Measurements from ENCODE around the gene CPE. TPM values are rescaled to one million over a fixed set of nuclear protein-coding genes. Genes with fewer than 3 reads are reported as not detected.
"Not testable (repeated sequence)": the region's sequence is repeated elsewhere in the genome, so short reads cannot be mapped to it uniquely, and the experiment has no call there.

Gene CPE
- polyA plus RNA-seq, 1 experiment, result 0.44 TPM

DNA sequence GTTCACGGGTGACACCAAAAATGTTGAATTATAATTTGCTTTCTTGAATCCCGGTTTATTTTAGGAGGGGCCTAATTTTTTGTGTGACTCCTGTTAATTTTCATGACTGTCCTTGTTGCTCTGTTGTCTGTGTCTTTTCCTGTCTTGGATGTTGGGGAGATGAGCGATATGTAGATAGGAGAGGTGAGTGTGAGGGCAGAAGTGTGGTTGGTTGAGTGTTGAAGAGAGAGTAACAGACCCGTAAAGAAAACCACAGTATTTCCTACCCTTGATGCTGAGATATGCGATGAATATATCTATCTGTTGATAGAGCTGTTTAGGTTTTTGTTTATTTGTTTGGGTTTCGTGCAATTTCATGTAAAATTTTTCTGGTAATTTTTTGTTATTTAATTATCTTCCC is 70.5 kb downstream of the CPE start:
- TF ChIP-seq, protein P1, sequence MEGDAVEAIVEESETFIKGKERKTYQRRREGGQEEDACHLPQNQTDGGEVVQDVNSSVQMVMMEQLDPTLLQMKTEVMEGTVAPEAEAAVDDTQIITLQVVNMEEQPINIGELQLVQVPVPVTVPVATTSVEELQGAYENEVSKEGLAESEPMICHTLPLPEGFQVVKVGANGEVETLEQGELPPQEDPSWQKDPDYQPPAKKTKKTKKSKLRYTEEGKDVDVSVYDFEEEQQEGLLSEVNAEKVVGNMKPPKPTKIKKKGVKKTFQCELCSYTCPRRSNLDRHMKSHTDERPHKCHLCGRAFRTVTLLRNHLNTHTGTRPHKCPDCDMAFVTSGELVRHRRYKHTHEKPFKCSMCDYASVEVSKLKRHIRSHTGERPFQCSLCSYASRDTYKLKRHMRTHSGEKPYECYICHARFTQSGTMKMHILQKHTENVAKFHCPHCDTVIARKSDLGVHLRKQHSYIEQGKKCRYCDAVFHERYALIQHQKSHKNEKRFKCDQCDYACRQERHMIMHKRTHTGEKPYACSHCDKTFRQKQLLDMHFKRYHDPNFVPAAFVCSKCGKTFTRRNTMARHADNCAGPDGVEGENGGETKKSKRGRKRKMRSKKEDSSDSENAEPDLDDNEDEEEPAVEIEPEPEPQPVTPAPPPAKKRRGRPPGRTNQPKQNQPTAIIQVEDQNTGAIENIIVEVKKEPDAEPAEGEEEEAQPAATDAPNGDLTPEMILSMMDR (IDR thresholded peaks at IDR 0.05; ENCODE audit: insufficient read depth, low read depth, low read length), result no peak
- ChIA-PET POLR2A (no interaction called here), CTCF (no interaction called here)
- Histone ChIP-seq H3K36me3 (ENCODE audit: control insufficient read depth, insufficient read depth, low read length) (no peaks in the 10 kb centered on the region), H3K4me3 (ENCODE audit: low read depth, low read length) (no peak overlapping the region), H3K27me3 (ENCODE audit: control insufficient read depth, insufficient read depth, low read length) (no peaks in the 10 kb centered on the region)
- DNase-seq (ENCODE audit: low read depth), result no peak

DNA sequence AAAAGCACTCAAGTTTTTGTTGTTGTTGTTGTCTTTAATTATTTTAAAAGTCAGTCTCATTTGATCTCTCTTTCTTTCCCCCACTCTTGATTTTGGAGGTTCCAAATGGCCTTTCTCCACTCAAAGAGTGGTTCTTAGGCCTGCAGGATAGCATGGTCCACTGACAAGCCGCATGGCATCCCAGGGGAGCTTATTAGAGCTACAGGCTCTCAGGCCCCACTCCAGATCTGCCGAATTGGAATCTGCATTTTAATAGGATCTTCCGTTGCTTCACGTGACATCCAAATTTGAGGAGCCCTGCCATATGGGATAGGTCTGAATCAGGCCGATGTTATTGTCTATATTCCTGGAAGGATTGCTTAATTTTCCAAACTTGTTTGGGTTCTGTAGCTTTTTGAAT is 72.1 kb downstream of the CPE start:
- TF ChIP-seq, protein P1 (IDR thresholded peaks at IDR 0.05; ENCODE audit: insufficient read depth, low read depth, low read length), result no peak
- Histone ChIP-seq H3K36me3 (ENCODE audit: control insufficient read depth, insufficient read depth, low read length) (no peaks in the 10 kb centered on the region), H3K27me3 (ENCODE audit: control insufficient read depth, insufficient read depth, low read length) (no peaks in the 10 kb centered on the region), H3K4me3 (ENCODE audit: low read depth, low read length) (no peak overlapping the region)
- ChIA-PET POLR2A (no interaction called here), CTCF (interaction anchor here (0.6 kb wide), 1 partner anchor 77 kb away, joined by 3 read pairs; no protein-coding TSS in a partner anchor)
- DNase-seq (ENCODE audit: low read depth), result no peak

DNA sequence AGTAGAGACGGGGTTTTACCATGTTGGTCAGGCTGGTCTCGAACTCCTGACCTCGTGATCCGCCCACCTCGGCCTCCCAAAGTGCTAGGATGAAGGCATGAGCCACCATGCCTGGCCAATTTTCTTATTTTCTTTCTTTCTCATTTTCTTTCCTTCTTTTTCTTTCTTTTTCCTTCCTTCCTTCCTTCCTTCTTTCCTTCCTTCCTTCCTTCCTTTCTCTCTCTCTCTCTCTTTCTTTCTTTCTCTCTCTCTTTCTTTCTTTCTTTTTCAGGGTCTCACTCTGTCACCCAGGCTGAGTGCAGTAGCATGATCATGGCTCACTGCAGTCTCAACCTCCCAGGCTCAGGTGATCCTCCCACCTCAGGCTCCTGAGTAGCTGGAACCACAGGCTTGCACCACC is 74.3 kb downstream of the CPE start:
- not testable (repeated sequence) for H3K27me3 ChIP-seq (ENCODE audit: control insufficient read depth, insufficient read depth, low read length); H3K4me3 ChIP-seq (ENCODE audit: low read depth, low read length); DNase-seq (ENCODE audit: low read depth); H3K36me3 ChIP-seq (ENCODE audit: control insufficient read depth, insufficient read depth, low read length)
- ChIA-PET POLR2A (interaction anchor here (0.6 kb wide), 1 partner anchor 220 kb away, joined by 3 read pairs; no protein-coding TSS in a partner anchor), CTCF (interaction anchor here (0.8 to 3.0 kb wide), 3 partner anchors 12 to 340 kb away, joined by 3 to 6 read pairs (median 3); no protein-coding TSS in a partner anchor)

DNA sequence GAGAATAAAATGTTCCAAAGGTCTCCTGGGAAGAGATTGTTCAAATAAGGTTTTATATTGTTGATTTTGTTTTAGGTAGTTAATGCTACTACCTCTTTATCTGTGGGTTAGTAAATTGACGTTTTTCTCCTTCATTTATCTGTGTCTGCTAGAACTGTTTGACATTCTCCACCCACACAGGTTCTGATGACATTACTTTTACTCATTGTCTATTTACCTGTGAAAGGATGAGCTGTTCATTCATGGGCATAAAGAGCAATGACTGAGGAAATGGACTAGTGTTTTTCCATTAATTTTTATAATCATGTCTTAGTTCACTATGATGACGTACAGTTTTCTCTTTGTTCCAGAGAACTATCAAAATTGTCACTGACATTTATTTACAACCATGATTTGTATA is 75.6 kb downstream of the CPE start:
- TF ChIP-seq, protein P1 (IDR thresholded peaks at IDR 0.05; ENCODE audit: insufficient read depth, low read depth, low read length), result no peak
- Histone ChIP-seq H3K36me3 (ENCODE audit: control insufficient read depth, insufficient read depth, low read length) (no peaks in the 10 kb centered on the region), H3K4me3 (ENCODE audit: low read depth, low read length) (no peak overlapping the region), H3K27me3 (ENCODE audit: control insufficient read depth, insufficient read depth, low read length) (no peaks in the 10 kb centered on the region)
- POLR2A ChIA-PET, result no interaction called here
- CTCF ChIA-PET, result interaction anchor here (3.0 kb wide), 1 partner anchor 10 kb away, joined by 6 read pairs; no protein-coding TSS in a partner anchor
- no peak for DNase-seq (ENCODE audit: low read depth)

DNA sequence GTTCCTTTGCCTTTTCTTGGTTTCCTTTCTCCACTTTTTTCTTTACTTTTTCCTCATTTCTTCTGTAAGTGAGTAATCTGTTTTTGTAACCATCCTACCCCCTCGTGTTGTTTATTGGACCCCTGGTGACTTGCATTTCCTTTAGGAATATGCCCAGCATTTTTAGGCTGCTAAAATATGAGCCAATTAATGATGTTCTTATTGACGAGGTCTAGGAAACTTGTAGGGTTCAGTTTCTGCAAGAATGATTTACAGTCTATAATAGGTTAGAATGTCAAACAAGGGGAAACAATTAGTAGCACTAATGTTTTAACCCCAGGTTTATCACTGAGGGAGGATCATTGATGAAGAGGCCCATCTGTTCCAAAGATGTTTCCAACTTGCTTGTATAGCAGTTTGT is 79.0 kb downstream of the CPE start:
- TF ChIP-seq, protein P1 (IDR thresholded peaks at IDR 0.05; ENCODE audit: insufficient read depth, low read depth, low read length), result no peak
- H3K36me3 ChIP-seq (ENCODE audit: control insufficient read depth, insufficient read depth, low read length), result no peaks in the 10 kb centered on the region
- H3K27me3 ChIP-seq (ENCODE audit: control insufficient read depth, insufficient read depth, low read length), result no peaks in the 10 kb centered on the region
- ChIA-PET CTCF (no interaction called here), POLR2A (no interaction called here)
- no peak for DNase-seq (ENCODE audit: low read depth)
- no peak overlapping the region for H3K4me3 ChIP-seq (ENCODE audit: low read depth, low read length)

DNA sequence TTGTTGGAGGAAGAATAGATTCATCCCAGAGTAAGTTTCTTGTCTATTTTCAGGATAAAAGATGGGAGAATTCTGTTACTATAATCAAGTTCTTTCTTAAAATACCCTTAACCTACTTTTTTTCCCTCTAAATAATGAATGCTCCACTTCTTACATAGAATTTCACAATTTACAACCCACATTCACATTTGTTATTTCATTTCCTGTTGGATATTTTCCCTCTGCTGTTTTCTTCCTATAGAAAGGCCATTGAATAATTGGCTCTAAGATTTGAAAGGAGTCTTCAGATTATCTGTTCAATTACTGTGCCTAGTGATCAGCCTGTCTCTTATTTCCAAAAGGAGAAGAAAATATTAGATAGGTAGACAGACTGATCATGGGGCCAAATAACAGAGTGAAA is 79.7 kb downstream of the CPE start:
- no peaks in the 10 kb centered on the region for H3K27me3 ChIP-seq (ENCODE audit: control insufficient read depth, insufficient read depth, low read length)
- no peak for DNase-seq (ENCODE audit: low read depth)
- ChIA-PET CTCF (interaction anchor here (1.3 kb wide), 1 partner anchor 327 kb away, joined by 5 read pairs; no protein-coding TSS in a partner anchor), POLR2A (no interaction called here)
- TF ChIP-seq, protein P1 (IDR thresholded peaks at IDR 0.05; ENCODE audit: insufficient read depth, low read depth, low read length), result no peak
- no peaks in the 10 kb centered on the region for H3K36me3 ChIP-seq (ENCODE audit: control insufficient read depth, insufficient read depth, low read length)
- no peak overlapping the region for H3K4me3 ChIP-seq (ENCODE audit: low read depth, low read length)

All from BJ (cell line).